GM18861 (cell line): ENCODE data around the gene ADGRL1.

Experiments
- ATAC-seq: cut with Tn5 transposase; IDR thresholded peaks from one replicate; pipeline ENCODE4 v1.9.1; 2021; ENCODE audit not compliant: unreplicated experiment

Gene ADGRL1

DNA sequence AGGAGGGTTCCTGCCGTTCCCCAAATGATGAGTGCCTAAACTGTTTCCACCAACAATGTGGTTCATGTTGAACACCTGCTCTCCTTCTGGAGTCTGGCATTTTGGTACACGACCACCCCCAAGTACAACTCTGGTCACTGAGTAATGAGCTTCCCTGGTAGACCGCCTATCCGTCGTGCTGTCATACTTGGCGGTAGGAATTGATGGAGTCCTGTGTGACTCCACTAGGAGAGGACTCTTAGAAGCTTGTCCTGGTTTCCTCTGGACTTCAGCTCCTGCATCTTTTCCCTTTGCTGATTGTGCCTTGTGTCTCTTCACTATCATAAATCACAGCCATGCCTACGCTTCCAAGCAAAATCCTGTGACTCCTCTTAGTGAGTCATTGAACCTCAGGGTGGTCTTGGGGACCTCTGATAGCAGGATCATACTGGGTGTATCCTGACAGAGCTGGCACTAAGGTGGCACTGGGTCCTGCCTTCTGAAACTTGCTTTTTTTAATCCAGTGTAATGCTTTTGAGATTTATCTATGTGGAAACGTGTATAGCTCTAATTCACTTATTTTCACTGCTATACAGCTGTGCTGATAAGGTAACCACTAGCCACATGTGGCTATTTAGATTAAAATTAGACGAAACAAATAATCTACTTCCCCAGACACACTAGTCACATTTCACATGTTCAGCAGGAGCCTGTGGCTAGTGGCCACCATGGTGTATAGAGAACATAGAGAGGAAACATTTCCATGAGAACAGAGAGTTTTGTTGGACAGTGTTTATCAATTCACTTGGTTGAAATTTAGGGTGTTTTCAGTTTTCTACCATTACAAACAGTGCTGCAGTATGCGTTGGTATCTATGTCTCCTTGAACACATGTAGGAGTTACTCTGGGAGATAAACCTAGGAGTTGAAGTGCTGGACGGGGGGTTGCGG lies 63.4 kb downstream of the ADGRL1 start:
- ATAC-seq, result no peak

DNA sequence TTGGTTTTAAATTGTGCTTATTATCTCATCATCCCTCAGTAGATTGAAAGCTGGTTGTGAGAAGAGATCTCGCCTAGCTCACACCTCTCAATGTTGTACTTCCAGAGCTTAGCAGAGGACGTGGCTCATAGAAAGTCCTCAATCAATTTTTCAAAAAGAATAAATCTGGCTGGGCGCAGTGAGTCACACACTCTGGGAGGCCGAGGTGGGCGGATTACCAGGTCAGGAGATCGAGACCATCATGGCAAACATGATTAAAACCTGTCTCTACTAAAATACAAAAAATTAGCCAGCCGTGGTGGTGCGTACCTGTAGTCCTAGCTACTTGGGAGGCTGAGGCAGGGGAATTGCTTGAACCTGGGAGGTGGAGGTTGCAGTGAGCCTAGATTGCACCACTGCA lies 64.9 kb downstream of the ADGRL1 start:
- ATAC-seq, result no peak

DNA sequence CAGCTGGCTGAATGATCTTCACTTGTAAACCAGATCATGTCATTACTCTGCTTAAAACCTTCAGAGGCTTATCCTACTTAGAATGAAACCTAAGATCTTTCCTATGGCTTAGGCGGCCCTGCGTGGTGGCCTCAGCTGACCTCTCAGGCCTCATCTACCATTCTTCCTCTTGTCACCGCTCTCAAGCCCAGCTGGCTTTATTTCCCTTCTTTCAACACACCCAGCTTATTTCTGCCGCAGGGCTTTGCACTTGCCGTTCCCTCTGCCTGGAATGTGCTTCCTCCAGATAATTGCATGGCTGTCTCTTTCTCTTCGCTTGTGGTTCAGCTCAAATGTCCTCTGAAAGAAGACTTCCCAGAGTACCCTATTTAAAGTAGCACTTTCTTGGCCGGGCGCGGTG lies 66.0 kb downstream of the ADGRL1 start:
- no peak for ATAC-seq

DNA sequence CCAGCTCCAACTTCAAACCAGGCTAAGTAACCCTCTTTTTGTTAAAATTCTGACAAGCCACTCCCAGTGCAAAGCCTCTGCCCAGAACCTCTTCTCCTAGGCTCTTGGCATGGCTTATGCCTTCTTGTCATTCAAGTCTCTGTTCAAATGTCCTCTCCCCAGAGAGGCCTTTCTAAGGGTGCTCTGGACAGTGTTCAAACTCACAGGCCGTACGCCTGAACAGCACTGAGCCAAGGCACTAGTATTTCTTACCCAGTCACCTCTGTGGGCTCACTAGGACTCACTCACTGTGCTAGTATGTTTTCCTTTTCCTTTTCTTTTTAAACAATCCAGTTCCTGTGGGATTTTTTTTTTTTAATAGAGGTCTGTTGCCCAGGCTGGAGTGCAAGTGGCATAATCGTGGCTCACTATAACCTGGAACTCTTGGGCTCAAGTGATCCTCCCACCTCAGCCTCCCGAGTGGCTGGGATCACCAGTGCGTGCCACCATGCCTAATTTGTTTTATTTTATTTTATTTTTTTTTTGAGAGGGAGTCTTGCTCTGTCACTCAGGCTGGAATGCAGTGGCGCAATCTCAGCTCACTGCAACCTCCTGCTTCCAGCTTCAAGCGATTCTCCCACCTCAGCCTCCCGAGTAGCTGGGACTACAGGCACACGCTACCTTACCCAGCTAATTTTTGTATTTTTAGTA lies 67.2 kb downstream of the ADGRL1 start:
- no peak for ATAC-seq

DNA sequence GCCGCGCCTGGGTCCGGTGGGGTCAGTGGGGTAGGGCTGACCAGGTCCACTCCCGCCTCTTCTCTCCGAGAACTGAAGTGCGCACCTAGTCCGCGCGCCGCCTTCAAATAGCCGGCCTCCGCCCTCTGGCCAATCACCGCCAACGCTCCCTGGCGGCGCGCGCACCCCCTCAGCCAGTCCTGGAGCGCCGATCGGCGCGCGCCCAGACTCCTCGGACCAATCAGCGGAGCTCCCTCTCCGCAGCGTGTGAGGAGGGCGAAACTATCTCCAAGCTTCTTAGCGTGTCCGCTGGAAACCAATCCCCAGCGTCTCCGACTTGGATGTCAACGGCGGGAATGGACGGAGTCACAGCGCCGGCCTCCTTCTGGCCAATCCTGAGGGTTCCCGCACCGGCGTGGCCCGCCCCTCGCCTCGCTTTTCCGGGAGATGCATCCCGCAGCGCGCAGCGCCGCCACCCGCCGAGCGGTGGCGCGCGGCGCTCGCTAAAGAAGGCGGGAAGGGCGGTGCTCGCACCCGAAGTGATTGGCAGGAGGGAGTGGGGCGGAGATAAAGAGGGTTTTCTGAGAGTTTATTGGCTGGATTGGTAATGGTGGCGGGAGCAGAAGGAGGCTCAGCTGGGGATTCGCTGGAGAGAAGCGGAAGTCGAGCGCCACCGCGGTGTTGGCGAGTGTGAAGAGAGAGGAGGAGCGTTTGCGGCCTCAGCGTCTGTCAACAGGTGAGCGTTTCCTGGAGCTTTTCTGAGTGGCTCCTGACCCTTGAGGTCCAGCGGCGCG lies 69.3 kb downstream of the ADGRL1 start, which contains the start of gene ASF1B:
ASF1B (minus strand) TSS at position 81 of the 773 bp plus-strand sequence. CDS start 133 bp downstream, outside the sequence.
- ATAC-seq, result peak; percentile 75

DNA sequence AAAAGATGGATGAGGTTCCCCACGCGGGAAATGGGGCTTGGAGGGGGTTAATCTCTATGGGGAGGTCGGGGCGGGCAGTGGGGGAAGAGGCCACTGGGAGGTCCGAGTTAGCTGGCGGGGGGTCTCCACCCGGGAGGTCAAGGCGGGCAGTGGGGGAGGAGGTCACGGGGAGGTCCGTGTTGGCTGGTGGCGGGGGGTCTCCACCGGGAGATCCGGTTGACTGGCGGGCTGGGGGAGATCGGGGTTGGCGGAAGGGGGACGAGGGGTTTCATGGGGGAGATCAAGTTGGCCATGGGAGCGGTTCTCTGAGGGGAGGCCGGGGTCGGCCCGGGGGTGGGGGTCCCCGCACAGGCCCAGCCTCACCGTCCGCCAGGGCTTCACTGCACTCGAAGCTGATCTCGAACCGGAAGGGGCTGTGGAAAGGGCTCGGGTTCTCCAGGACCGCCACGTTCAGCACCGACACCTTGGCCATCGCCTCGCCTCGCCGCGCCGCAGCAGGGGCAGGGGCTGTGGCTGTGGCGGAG lies 69.9 kb downstream of the ADGRL1 start:
- ATAC-seq, result no peak

DNA sequence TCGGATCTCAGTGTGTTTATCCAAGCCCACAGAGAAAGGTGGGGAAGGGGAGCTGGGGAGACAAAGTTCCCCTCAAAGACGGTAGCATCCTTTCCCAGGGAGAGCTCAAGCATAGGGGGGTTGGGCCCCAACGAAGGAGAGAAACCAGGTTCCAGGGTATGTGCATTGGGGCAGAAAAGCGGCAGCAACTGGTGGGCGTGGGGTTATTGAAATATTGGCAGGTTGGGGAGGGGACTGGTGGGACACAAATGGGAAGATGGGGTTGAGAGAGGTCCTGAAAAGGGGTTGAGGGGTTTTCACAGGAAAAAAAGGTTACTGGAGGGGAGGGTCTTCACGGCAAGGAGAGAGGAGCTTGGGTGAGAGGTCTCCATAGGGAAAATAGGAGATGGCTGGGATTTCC lies 70.6 kb downstream of the ADGRL1 start:
- ATAC-seq, result no peak

DNA sequence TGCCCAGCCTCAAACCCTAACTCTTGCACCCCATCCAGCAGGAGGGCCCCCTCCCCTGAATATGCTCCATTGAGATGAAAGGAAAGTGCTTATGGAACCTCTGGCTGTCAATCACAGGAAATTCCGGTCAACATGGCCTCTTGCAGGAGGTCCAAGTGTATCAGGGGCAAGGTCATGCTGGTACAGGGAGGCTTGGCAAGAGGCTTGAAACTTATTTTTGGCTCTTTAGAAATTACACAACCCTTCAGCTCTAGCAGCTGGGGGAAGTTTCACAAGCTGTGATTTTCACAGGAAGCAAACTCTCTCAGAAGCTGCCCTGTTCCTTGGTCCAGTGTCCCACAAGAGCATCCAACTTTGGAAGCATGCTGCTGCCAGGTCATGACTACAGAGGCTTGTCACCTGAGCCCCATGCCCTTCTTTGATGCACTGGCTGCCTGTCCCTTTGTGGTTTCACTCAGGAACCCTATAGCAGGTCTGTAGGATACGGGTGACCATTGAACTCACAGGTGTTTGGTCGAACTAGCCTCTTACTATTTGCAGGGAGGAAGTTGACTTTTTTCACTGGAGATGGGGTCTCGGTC lies 78.0 kb downstream of the ADGRL1 start:
- no peak for ATAC-seq

DNA sequence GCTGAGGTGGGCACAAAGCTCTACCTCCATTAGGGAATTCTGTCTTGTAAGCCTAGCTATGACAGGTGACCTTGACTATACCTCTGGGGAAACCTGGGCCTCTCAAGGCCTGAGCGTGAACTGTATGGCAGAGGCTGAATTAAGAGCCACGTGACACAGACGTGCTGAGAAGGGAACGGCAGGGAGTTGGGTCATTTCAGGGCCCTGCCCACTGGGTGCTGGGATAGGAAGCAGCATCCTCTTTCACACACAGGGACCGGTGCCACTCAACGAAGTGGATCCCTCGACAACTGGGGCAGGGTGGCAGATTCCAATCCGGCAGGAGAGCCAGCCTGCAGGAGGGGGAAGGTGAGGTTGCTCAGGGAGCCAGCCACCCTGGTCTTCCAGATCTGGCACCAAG lies 78.8 kb downstream of the ADGRL1 start:
- ATAC-seq, result no peak

DNA sequence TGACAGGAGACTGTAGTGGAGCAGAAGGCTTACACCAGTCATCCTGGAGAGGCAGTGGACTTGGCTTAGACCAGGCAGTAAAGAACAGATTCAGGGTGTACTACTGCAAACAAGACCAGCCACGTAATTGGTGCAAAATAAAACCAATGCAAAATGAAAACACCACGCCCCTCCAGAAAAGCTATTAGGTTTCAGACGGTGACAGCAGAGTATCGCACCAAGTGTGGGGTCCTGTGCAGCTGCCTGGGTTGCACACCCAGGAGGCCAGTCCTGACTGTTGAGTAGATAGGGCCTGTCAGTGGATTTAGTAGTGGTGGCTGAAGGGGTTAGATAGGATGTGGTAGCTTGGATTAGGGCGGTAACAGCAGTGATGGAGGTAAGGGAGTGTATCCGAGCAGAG lies 83.0 kb downstream of the ADGRL1 start:
- no peak for ATAC-seq

DNA sequence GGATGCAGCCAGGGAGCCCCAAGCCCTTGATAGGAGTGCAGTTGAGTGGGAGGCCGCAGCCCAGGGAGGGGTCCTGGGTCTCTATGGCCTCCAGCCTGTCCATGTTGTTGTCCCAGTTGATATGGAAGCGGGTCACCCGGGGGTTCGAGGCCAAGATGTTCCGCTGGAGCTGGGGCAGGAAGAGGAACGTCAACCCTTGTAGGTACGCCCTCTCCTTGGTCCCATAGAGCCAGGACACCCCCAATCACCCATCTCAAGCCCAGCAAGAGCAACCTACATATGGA lies 85.5 kb downstream of the ADGRL1 start:
- ATAC-seq, result no peak

DNA sequence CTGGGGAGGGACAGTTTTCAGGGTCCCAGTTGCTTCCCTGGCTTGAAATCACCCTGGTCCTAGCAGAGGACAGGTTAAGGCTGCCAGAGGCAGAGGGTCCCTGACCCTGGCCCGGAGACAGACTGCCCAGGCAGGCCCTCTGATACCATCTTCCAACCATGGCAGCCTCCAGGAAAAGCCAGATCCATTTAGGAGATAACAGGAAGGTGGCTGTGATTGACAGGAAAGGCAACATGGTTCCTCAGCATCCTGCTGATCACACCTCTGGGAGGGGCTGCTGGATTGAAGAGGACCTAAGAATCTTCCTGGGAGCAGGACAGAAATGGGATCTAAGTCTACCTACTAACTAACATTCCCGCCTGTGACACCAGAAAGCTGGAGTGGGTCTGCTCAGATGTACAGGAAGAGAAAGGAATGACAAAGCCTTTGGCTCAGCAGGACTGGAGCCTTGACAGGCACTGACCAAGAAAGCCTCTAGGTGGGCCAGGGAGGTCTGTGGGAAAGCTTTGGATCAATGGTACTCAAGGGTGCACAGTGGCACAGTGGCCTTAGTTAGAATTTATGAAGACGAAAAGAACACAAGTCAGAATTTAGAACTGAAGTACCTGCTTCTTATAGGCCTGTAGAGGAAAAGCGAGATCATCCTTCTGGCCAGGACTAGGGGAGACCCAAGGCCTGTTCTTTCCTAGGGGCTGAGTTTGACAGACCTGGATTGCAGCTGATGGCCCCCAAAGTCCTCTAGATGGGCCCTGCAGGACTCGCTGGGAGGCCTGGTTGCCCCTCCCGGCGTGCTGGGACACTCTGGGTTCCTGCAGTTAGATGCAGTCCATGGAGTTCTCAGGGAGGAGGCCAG lies 86.1 kb downstream of the ADGRL1 start:
- ATAC-seq, result no peak

DNA sequence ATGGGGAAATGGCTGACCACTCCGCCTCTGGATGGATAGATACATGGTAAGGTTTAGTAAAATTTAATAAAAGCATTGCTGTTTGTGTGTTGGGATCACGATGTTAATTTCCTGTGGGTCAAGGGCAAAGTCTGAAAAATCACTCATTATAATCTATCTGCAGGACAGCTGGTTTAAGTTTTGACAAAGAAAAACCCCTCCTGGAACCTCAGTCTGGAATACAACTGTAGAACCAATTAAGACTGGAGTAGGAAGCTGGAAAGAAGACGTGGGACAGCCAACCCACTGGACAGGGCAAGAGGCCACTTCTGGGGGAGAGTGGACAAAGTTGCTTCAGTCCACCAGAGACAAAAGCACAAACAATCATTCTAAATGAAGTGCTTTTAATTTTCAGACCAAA lies 86.8 kb downstream of the ADGRL1 start:
- ATAC-seq, result no peak

DNA sequence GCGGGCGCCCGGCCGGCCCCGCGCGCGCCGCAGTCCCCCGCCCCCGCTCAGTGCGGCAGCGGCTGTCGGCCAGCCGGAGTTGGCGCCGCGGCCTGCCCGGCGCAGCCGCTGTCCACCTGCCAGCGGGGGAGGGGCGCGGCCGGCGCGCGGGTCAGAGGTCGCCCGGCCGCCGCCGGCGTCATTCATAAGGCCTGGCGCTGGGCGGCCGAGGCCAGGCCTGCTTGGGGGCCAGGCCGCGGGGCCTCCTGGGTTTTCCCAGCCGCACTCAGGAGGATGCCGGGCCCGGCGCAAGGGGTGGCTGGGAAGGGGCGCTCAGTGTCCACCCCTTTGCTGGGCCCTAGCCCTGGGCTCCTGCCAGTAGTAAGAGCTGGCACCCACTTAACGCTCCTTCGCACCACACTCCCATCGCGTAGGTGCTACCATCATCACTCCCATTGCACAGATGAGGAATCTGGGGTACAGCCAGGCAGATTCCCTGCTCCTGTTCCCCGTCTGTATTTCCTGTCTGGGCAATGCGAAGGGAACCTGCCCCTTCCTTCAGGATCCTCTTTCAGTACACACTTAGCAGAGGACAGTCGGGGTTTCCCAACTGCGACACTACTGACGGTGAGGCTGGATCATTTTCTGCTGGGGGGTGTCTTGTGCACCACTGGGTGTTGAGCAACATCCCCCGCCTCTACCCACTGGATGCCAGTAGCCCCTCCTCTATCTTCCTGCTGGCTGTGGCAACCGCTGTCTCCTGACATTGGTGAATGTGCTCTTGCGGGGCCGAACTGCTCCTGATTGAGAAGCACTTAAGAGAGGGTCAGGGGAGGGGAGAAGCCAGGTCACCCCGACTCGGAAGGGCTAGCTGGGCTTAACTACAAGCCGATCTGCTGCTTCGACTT lies 87.6 kb downstream of the ADGRL1 start:
- peak; percentile 37 for ATAC-seq

DNA sequence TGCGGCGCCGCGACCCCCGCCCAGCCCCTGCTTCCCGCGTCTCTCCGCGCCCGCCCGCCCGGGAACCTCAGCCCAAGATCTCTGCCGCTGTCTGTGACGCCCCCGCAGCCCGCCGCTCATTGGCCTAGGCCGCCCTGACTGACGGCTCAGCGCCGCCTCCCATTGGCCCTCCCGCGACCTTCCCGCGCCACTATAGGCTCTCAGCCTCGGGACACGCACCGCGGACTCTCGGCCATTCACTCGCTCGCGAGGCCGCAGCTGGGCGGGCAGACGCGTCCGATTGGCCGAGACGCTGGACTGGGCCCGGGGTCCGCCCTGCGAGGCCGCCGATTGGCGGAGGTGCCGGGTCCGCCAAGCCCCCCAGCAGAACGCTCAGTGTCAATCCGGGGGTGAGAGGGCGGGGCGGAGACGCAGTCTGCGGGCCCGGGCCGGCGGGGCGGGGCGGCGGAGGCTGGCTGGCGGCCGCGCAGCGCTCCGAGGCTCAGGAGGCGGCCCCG lies 88.3 kb downstream of the ADGRL1 start, which contains the start of gene PRKACA:
PRKACA (minus strand) TSS at position 95 of the 497 bp plus-strand sequence. CDS start 215 bp downstream, outside the sequence.
- ATAC-seq, result peak; percentile 86

DNA sequence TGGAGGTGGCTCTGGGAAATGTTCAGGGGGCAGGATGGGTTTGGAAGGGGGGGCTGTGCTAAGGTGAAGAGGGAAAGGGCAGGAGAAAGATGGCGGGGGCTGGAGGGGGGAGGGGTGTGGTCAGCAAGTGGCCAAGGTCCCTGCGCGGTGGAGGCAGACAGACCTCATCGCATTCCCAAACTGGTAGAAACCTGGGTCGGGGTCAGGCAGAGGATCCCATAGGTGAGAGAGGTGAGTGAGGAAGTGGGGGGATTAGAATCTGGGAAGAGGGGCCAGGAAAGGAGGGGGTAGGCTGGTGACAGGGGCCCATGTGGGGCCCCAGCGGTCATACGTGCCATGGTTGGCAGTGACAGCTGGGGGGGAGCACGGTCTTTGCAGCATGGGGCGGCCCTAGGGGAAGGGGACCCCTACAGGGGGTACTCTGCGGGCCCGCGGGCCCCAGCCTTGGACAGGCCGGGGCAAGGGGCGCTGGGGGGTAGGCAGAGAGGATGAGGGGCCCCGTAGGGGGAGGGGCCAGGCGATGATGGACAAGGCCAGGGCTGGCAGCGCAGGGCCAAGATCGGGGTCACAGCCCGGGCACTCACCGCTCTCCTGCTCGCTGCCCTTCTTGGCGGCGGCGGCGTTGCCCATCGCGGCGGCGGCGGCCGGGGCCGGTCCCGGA lies 88.9 kb downstream of the ADGRL1 start:
- ATAC-seq, result no peak

DNA sequence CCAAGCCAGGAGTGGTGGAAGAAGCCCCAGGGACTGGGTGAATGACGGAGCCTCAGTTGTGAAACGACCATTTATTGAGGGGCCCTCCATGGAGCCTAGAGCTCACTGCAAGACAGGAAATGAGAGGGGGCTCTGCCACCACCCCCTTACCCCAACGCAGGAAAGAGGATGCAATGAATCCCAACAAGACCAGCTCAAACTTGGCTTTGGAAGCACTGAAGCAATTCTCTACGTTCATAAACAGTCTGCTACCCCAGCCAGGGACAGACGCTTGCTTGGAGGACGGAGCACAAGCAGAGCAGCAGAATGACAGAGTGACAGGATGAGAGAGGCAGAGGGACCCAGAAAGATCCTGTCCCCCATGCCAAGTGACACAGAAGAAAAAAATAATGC lies 89.4 kb downstream of the ADGRL1 start:
- no peak for ATAC-seq

DNA sequence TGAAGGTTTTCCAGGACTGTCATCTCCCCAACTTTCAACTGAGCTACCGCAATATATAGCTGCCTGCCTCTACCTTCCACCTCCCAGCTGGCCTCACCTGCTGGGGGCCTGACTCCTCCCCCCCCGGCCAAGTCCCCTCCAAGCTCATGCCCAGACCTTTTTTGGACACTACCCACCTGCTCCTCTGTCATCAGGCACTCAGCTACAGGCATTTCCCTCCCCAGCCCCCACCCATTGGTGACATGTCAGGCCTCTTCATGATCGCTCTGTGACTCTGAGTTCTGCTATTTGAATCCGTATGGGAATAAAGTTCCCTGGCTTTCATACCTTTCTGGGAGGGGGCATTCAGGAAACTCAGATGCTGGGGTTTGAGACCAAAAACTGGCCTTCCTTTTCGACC lies 90.2 kb downstream of the ADGRL1 start:
- no peak for ATAC-seq
